Measurements from ENCODE around the gene PGM3.

Gene PGM3

DNA sequence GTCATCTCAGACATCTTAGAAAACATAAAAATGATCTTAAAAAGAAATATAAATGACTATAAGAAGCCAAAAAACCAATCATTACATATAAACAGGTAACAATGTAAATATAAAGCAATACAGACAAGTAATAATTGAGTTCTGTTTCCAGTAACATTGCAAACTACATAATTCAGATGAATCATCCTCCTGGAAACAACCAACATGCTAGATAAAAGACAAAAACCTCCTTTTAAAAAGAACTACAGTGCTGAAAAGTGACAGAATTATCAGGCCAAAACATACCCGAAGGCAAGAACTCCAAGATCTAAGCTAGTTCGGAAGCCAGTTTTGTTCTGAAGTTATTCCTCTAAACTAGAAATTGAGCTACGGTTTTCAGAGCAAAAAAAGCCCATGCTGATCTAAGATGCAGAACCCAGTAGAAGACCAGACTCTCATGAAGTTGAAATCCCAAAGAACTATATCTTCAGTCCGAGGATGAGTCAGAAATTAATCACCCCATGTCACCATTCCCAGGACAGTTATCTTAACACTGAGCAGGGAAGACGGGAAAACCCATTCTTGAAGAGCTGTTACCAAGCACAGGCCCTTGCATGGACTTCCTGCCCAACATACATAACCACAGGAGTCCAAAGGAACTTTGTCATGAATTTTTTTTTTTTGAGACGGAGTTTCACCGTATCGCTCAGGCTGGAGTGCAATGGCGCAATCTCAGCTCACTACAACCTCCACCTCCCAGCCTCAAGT, 9.8 kb downstream of the PGM3 start:
- DNase-seq (ENCODE audit: low read depth) = no peak

DNA sequence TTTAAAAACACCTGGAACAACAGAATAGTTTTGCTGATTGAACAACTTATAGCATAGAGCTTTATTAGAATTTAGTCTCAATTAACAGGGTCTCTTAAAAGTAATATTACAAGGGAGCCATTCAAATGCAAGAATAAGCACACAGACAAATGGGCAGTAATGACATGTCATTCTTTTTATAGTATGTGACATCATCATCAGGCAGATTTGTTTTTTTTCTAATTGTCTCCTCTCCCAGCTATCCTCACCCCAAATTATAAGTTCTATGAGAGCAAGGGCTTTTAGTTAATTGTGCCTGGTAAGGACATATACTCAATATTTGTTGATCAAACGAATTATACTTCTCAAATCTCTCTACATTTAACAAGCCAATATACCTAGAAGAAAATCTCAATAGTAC, 11.0 kb downstream of the PGM3 start:
- DNase-seq (ENCODE audit: low read depth) = no peak

- DNase-seq (ENCODE audit: low read depth) = no peak
Measured at GRCh38 chr6:83180426-83180950, 12.6 kb downstream of the PGM3 start.

DNA sequence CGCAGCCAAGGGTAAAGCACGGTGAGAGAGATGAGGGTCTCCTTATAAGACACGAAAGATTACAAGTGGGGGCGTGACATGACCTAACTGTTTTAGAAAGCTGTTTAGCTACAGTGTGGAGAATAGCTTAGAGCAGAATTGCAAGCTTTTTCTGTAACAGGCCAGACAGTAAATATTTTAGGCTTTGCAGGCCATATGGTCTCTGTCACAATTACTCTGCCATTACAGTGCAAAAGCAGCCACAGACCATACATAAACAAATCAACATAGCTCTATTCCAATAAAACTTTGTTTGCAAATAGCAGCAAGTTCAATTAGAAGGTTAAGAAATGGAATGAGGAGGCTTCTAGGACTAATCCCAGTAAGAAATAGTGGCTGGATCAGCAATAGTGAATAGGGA, 16.8 kb downstream of the PGM3 start:
- DNase-seq (ENCODE audit: low read depth) = no peak

DNA sequence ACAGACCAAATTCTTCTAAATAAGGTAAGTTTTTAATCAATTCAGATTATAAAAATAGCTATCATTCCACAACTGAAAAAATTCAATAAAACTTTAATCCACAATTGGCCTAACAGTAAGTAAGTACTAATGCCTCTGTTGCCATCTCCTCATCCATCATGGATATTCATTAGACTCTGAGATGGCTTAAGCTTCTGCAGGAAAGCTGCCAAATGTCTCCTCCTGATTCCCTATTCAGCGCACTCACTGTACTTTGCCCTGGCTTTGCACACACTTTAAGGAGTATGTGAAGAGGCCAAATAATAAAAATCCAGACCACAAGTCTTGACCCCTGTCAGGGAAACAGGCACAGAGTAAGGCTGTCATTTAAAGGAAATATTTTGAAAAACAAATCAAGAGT, 23.6 kb downstream of the PGM3 start:
- no peak for DNase-seq (ENCODE audit: low read depth)

DNA sequence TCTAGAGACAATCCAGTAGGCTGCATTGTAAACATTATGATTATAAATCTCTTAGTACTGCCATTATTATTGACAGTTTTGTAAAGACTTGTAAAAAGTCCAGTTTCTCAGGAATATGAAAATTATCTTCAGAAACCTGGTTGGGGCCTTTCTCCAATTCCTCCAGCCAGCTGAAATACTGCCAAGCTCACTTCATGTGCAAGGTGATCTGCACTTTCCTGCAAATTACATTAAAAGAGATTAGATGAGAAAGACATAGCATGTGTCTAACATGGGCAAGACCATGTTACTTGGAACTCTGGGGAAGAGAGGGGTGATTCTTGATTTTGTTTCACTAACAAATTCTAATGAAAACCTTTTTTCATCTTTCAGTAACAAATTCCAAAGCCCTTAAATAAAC, 24.0 kb downstream of the PGM3 start:
- DNase-seq (ENCODE audit: low read depth) = no peak

DNA sequence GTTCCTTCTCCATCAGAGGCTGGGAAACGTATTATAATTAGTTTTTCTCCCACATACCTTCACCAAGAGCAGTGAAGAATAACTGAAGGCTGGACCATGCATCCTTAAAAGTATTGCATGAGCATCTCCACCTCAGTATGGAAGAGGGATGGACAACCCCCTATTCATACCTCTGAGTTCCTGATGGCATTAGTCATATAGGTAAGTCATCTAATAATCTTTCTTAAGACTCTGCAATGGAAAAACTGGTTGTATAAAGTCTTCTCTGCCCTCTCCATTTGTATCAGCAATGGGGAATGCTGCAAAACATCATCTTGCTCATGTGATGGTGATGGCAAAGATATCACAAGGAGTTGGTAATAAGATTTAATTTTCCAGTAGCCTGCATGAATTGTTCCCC, 24.5 kb downstream of the PGM3 start:
- no peak for DNase-seq (ENCODE audit: low read depth)

GRCh38 chr6:83167726-83168278, 25.3 kb downstream of the PGM3 start:
- DNase-seq (ENCODE audit: low read depth) = no peak

DNA sequence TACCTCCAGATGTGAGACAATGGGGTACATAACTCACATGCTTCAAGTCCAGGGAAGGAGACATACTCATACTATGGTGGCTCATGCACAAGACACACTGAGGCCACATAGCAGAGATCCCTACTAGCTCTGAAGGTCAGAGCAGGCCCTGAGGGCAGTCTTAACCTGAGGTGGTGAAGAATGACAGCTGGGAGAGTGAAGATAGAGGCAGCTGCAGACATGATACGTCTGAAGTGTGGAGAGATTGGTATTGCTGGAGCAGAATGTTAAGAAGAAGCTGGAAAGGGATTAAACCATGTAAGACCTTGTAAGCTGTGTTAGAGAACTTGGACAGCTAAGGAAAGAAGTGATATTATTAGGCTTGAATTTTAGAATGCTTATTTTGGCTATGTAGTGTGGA, 32.9 kb downstream of the PGM3 start:
- no peak for DNase-seq (ENCODE audit: low read depth)

GRCh38 chr6:83155794-83156193, 37.3 kb downstream of the PGM3 start:
- DNase-seq (ENCODE audit: low read depth) = no peak

DNA sequence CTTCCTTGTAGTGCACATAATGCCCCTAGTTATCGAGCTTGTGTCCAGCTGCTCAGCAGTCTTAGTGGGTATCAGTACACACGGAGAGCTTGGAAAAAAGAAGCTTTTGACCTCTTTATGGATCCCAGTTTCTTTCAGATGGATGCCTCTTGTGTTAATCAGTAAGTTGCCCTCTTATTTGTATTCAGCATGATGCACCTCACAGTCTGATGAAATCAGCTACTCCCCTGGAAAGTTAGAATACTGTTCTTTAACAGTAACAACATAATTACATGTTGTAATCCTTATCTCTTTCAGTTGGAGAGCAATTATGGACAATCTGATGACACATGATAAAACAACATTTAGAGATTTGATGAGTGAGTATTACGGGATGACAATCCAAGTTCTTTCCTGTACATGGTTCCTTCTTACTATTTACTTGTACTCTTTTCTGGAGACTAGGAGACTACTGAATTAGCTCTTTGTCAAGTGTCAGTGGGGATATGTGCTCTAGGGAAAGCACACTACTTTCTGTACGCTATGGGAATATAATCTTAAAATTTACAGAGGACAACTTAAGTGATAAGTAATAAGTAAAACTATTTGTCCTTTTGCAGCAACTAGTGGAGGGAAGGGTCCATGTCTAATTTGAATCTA, 39.1 kb downstream of the PGM3 start:
- DNase-seq (ENCODE audit: low read depth) = no peak

DNA sequence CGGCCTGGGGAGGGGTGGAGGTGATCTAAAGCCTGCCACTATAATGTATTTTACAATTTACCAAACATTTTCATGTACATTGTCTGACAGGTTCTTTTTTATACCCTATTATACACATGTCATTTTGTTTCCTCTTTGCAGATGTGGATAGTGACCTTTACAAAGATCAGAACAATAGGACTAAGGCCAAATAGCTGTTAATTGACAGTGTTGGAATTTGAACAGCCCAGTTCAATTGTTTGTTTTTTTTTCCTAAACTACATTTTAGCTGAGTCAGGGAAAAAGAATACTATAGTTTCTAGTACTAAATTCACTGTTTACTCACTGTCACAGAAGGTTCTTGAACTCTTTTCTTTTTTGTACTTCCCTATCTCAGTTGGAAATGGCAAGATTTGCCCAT, 40.2 kb downstream of the PGM3 start:
- DNase-seq (ENCODE audit: low read depth) = no peak

GRCh38 chr6:83151114-83151513, 42.0 kb downstream of the PGM3 start:
- no peak for DNase-seq (ENCODE audit: low read depth)

- no peak for DNase-seq (ENCODE audit: low read depth)
Measured at GRCh38 chr6:83138758-83139157, 54.3 kb downstream of the PGM3 start.

GRCh38 chr6:83138118-83138722, 54.8 kb downstream of the PGM3 start:
- no peak for DNase-seq (ENCODE audit: low read depth)

GRCh38 chr6:83132121-83132520, 60.9 kb downstream of the PGM3 start:
- no peak for DNase-seq (ENCODE audit: low read depth)

DNA sequence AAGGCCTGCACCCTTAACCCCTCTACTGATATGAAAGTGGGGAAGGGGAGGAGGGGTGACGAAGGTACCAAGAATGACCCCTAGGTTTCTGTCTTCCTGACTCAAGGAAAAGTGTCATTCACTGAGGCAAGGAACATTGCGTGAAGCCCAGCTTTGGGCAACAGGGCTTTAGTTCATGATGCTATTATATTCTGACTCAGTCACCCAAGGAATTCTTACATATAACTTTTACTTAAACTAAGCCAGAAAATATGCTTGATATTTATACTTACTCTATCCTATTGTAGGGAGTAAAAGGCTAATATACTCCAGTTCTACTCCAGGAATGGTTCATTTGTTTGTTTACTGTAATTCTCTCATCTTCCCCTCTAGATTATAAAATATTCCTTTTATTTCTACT, 65.1 kb downstream of the PGM3 start:
- no peak for DNase-seq (ENCODE audit: low read depth)

GRCh38 chr6:83127258-83127657, 65.8 kb downstream of the PGM3 start:
- no peak for DNase-seq (ENCODE audit: low read depth)

GRCh38 chr6:83126807-83127206, 66.3 kb downstream of the PGM3 start:
- DNase-seq (ENCODE audit: low read depth) = no peak

DNA sequence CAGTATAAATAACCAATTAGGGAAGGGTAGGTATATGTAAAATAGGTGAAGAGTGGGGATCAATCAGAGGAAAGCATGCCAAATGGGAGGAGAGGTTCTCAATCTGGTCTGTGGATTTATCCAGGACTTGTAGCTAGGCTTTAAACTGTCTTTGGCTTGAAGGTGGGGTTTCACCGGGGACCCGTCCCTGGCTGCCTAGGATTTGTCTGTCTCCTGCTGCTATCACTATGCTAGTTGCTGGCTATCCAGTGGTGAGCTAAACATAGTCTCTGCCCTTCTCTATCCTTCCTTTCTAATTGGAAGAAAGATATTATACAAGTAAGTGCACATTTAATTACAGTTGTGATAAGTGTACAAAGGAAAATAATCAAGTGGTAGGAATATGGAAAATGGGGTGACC, 66.8 kb downstream of the PGM3 start:
- no peak for DNase-seq (ENCODE audit: low read depth)

- no peak for DNase-seq (ENCODE audit: low read depth)
Measured at GRCh38 chr6:83125425-83125824, 67.6 kb downstream of the PGM3 start.

DNA sequence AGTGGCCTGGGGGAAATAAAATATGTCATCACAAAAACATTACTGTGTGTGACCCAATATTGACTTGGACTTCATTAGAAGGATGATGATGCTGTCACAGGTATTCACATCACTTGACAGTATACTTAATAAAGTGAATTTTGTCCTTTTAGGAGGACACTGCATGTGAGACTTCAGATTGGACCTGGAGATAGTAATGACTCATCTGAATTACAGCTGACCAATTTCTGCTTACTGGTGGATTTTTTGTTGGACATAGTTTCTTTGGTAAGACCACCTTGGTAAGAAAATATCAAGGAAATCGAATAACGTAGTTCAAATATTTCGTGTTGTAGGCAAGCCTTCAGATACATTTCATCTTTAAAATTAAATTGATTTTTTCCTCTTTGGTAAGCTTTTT, 68.5 kb downstream of the PGM3 start:
- no peak for DNase-seq (ENCODE audit: low read depth)

DNA sequence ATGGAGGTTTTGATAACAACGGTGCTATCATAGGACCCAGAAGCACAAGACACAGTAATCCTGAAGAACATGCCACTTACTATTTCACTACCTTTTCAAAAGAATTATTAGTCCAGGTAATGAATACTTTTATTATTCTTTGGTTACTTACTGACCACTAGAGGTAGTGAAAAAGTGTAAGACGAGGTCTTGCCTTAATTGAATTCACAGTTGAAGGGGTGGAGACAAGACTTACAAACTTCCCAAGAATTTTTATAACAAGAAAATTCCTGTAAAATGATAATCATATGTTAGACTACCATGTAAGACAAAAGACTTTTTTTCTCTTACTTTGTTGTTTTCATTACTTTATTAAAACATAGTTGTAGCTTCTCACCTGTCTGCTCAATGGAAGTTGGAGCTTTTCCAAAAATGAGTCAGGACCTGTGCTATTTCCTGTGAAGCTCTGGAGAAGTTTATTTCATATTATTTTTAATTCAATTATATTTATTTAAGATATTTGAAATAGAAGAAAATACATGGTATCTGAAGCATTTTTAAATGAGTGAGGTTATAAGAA, 73.2 kb downstream of the PGM3 start:
- DNase-seq (ENCODE audit: low read depth) = no peak

Data from CMK (cell line).